Stromal cell of bone marrow (primary cell): ENCODE measurements around the gene LRRC27.

Source experiments
- DNase-seq: peaks from one replicate; pipeline ENCODE4 v3.0.0-alpha.2; 2012; ENCODE audit warnings: low read depth

The LRRC27 gene

GRCh38 chr10:132357286-132358058, 25.5 kb downstream of the LRRC27 start:
- DNase-seq: no peak

- no peak for DNase-seq
These were observed 27.5 kb downstream of the LRRC27 start for GRCh38 chr10:132359305-132360040.

GRCh38 chr10:132360766-132361447, 28.9 kb downstream of the LRRC27 start:
- no peak for DNase-seq

GRCh38 chr10:132361581-132362101, 29.6 kb downstream of the LRRC27 start:
- DNase-seq: no peak

- no peak for DNase-seq
These were observed 30.2 kb downstream of the LRRC27 start for GRCh38 chr10:132362151-132362611.

GRCh38 chr10:132363376-132363775, 31.4 kb downstream of the LRRC27 start:
- no peak for DNase-seq

GRCh38 chr10:132363921-132364593, 32.1 kb downstream of the LRRC27 start:
- DNase-seq: no peak

- no peak for DNase-seq
These were observed 32.6 kb downstream of the LRRC27 start for GRCh38 chr10:132364594-132364970.

GRCh38 chr10:132365102-132365501, 33.1 kb downstream of the LRRC27 start:
- DNase-seq: no peak

- DNase-seq: no peak
These were observed 34.0 kb downstream of the LRRC27 start for GRCh38 chr10:132366006-132366405.

- no peak for DNase-seq
These were observed 34.5 kb downstream of the LRRC27 start for GRCh38 chr10:132366499-132366898.

- DNase-seq: no peak
These were observed 36.4 kb downstream of the LRRC27 start for GRCh38 chr10:132368391-132368790.

GRCh38 chr10:132368881-132369635, 37.1 kb downstream of the LRRC27 start:
- DNase-seq: peak; percentile 15

GRCh38 chr10:132369636-132370185, 37.7 kb downstream of the LRRC27 start:
- DNase-seq: no peak

- DNase-seq: no peak
These were observed 38.7 kb downstream of the LRRC27 start for GRCh38 chr10:132370426-132371340.

GRCh38 chr10:132371641-132372081, 39.7 kb downstream of the LRRC27 start:
- no peak for DNase-seq

- no peak for DNase-seq
These were observed 40.6 kb downstream of the LRRC27 start for GRCh38 chr10:132372516-132373095.

- DNase-seq: no peak
These were observed 41.4 kb downstream of the LRRC27 start for GRCh38 chr10:132373241-132373955.

- no peak for DNase-seq
These were observed 42.2 kb downstream of the LRRC27 start for GRCh38 chr10:132374176-132374575.
